HepG2 (cell line): ENCODE data around the gene SLC12A2.

Experiments
- EHMT2 ChIP-seq: fragments of 200-600 bp; sonication (generic); IDR thresholded peaks from 2 replicates; pipeline ENCODE4 v1.7.0; 2017; ENCODE audit warnings: antibody characterized with exemption, low read depth, low read length, borderline replicate concordance
- SOX6 ChIP-seq, 2 experiments: fragments of 450-650 bp in 1 of 2; sonication (generic) in 1 of 2; formaldehyde crosslinking in 1 of 2; IDR thresholded peaks; 2 replicates each; pipeline versions ENCODE4 v1.4.0 to v1.6.1; 2017 to 2020; ENCODE audit warnings: antibody characterized with exemption in 1 of 2, mild to moderate bottlenecking in 1 of 2, missing genetic modification reagents in 1 of 2
- SRY ChIP-seq: sonication (generic); formaldehyde crosslinking; IDR thresholded peaks from 2 replicates; pipeline ENCODE4 v1.8.0; 2022; ENCODE audit warnings: mild to moderate bottlenecking, missing genetic modification reagents
- TF ChIP-seq, protein P1 (sequence below): sonication (generic); formaldehyde crosslinking; IDR thresholded peaks from 2 replicates; pipeline ENCODE4 v1.8.1; 2023; ENCODE audit warnings: missing genetic modification reagents, inconsistent platforms, borderline replicate concordance

GRCh38 chr5:128213833-128214232 lies 130.3 kb downstream of the SLC12A2 start:
- no peak for TF ChIP-seq EHMT2
- no peak for TF ChIP-seq SRY
- TF ChIP-seq, protein P1, sequence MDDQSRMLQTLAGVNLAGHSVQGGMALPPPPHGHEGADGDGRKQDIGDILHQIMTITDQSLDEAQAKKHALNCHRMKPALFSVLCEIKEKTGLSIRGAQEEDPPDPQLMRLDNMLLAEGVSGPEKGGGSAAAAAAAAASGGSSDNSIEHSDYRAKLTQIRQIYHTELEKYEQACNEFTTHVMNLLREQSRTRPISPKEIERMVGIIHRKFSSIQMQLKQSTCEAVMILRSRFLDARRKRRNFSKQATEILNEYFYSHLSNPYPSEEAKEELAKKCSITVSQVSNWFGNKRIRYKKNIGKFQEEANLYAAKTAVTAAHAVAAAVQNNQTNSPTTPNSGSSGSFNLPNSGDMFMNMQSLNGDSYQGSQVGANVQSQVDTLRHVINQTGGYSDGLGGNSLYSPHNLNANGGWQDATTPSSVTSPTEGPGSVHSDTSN, result no peak
- no peak for TF ChIP-seq SOX6 (IDR thresholded peaks at IDR 0.05)
- TF ChIP-seq SOX6 (CRISPR knock-in tag; IDR thresholded peaks at IDR 0.05), result no peak
